ENCODE results near the gene CACNA2D1.

GRCh38 chr7:82362129-82362706 is 81.4 kb downstream of the CACNA2D1 start:
- no peak for TF ChIP-seq ZNF76 (CRISPR knock-in tag; IDR thresholded peaks at IDR 0.05; ENCODE audit: borderline replicate concordance)
- no peak for TF ChIP-seq CTCF (IDR thresholded peaks at IDR 0.05 in 2 of 3, conservative IDR thresholded peaks at IDR 0.05 in 1 of 3; ENCODE audit: insufficient read depth in 2 of 3, low read depth in 1 of 3, low read length in 3 of 3)

Data from K562 (cell line).